ENCODE data around the gene MEG3. TPM values are rescaled to one million over a fixed set of nuclear protein-coding genes. Genes with fewer than 3 reads are reported as not detected.

The MEG3 gene
- total RNA-seq, 5 donors from 2014 or later (not counting 1 experiment from before 2014, with no cell fraction given) = 2.3 to 3.4 (median 2.4) TPM; not detected in 2

DNA sequence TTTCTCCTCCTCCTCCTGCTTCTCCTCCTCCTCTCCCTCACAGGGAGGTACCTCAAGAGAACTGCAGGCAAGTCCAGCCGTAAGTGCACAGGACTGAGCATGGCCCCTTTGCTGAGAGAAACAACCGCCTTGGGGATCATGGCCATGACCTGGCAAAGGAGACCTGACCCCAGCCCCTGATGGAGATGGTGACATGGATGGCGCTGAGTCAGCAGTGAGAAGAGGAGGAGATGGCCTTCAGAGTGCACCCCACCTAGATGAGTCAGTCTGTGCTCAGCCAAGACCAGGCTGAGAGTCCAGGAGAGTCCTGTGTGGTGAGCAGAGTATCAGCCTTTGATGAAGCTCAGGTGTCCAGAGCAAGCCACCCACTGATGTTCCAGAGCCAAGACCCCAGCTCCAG lies 36.4 kb downstream of the MEG3 start:
- no peaks in the 10 kb centered on the region for H3K9me3 ChIP-seq
- ChIA-PET CTCF (no interaction called here), POLR2A (no interaction called here)
- peaks cover 0 to 50% of the 10 kb centered on the region in 2 experiments for H3K27me3 ChIP-seq (replicated peaks in 1 of 2; ENCODE audit: control insufficient read depth in 2 of 2, extremely low read depth in 1 of 2, insufficient read depth in 2 of 2, low read length in 1 of 2)
- H3K36me3 ChIP-seq (ENCODE audit: control insufficient read depth in 2 of 2, extremely low read depth in 1 of 2, insufficient read depth in 1 of 2, low read length in 1 of 2) = no peaks in the 10 kb centered on the region
- H3K4me3 Mint-ChIP-seq = no peak overlapping the region
- H3K27ac Mint-ChIP-seq = no peak overlapping the region
- ATAC-seq (replicated peaks in 1 of 4) (no peak), DNase-seq (no peak)
- H3K27me3 Mint-ChIP-seq = peaks cover 4 to 19% of the 10 kb centered on the region in 2 donors
- no peaks in the 10 kb centered on the region for H3K9me3 Mint-ChIP-seq
- no peak overlapping the region for H3K4me3 ChIP-seq (ENCODE audit: control insufficient read depth in 1 of 2, extremely low read depth in 1 of 2, low read length in 1 of 2)
- H3K27ac ChIP-seq (ENCODE audit: low read length) = no peak overlapping the region
- no peaks in the 10 kb centered on the region for H3K4me1 Mint-ChIP-seq
- H3K4me1 ChIP-seq (ENCODE audit: control insufficient read depth in 1 of 2, extremely low read depth in 1 of 2, insufficient read depth in 2 of 2, low read length in 2 of 2) = no peaks in the 10 kb centered on the region
- no peaks in the 10 kb centered on the region for H3K36me3 Mint-ChIP-seq
- 86% methylated on average over 2 of the region's 3 CpGs for WGBS (ENCODE audit: insufficient coverage)

DNA sequence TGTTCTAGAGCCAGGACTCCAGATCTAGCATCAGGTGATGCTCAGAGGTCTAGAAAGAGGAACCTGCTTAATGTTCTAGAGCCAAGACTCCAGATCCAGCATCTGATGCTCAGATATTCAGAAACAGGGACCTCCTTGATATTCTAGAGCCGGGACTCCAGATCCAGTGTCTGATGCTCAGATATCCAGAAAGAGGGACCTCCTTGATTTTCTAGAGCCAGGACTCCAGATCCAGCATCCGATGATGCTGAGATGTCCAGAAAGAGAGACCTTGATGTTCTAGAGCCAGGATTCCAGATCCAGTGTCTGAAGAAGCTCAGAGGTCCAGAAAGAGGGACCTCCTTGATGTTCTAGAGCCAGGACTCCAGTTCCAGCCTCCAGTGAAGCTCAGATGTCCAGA lies 36.9 kb downstream of the MEG3 start:
- ChIA-PET CTCF (no interaction called here), POLR2A (no interaction called here)
- no peaks in the 10 kb centered on the region for H3K36me3 Mint-ChIP-seq
- WGBS (ENCODE audit: insufficient coverage) = 88% methylated on average over 2 of the region's 2 CpGs
- DNase-seq = no peak
- no peaks in the 10 kb centered on the region for H3K9me3 ChIP-seq
- no peak overlapping the region for H3K4me3 ChIP-seq (ENCODE audit: control insufficient read depth in 1 of 2, extremely low read depth in 1 of 2, low read length in 1 of 2)
- peaks cover 0 to 53% of the 10 kb centered on the region in 2 experiments for H3K27me3 ChIP-seq (replicated peaks in 1 of 2; ENCODE audit: control insufficient read depth in 2 of 2, extremely low read depth in 1 of 2, insufficient read depth in 2 of 2, low read length in 1 of 2)
- peaks cover 4 to 19% of the 10 kb centered on the region in 2 donors for H3K27me3 Mint-ChIP-seq
- H3K4me3 Mint-ChIP-seq = no peak overlapping the region
- no peak overlapping the region for H3K27ac ChIP-seq (ENCODE audit: low read length)
- no peaks in the 10 kb centered on the region for H3K9me3 Mint-ChIP-seq
- H3K4me1 Mint-ChIP-seq = no peaks in the 10 kb centered on the region
- no peak for ATAC-seq (replicated peaks in 1 of 4)
- H3K36me3 ChIP-seq (ENCODE audit: control insufficient read depth in 2 of 2, extremely low read depth in 1 of 2, insufficient read depth in 1 of 2, low read length in 1 of 2) = no peaks in the 10 kb centered on the region
- H3K4me1 ChIP-seq (ENCODE audit: control insufficient read depth in 1 of 2, extremely low read depth in 1 of 2, insufficient read depth in 2 of 2, low read length in 2 of 2) = no peaks in the 10 kb centered on the region
- H3K27ac Mint-ChIP-seq = no peak overlapping the region

DNA sequence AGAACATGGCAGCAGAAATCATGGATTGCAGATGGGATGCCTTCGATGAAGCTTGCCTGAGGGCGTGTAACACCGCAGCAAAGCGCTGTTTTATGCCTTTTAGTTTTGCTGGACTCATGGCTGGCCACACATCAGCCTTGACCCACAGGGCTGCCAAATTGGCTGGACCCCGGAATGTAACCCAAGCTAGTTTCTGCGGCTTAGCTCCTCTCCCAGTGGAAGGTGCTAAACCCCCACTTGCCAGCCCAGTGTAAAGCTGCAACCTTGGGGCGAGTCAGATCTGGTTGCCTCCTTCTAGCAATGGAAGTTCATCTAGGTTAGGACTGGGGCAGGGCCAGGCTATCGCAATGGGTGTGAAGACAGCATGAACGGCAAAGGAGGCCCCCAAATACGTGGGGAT lies 38.3 kb downstream of the MEG3 start:
- ATAC-seq (replicated peaks in 1 of 4) (no peak), DNase-seq (no peak)
- Histone ChIP-seq H3K4me3 (ENCODE audit: control insufficient read depth in 1 of 2, extremely low read depth in 1 of 2, low read length in 1 of 2) (no peak overlapping the region), H3K36me3 (ENCODE audit: control insufficient read depth in 2 of 2, extremely low read depth in 1 of 2, insufficient read depth in 1 of 2, low read length in 1 of 2) (no peaks in the 10 kb centered on the region), H3K27me3 (replicated peaks in 1 of 2; ENCODE audit: control insufficient read depth in 2 of 2, extremely low read depth in 1 of 2, insufficient read depth in 2 of 2, low read length in 1 of 2) (peaks cover 0 to 48% of the 10 kb centered on the region in 2 experiments), H3K4me1 (ENCODE audit: control insufficient read depth in 1 of 2, extremely low read depth in 1 of 2, insufficient read depth in 2 of 2, low read length in 2 of 2) (no peaks in the 10 kb centered on the region), H3K27ac (ENCODE audit: low read length) (no peak overlapping the region), H3K9me3 (no peaks in the 10 kb centered on the region)
- Mint-ChIP-seq H3K4me1 (no peaks in the 10 kb centered on the region), H3K27ac (no peak overlapping the region), H3K4me3 (no peak overlapping the region), H3K27me3 (peaks cover 0 to 12% of the 10 kb centered on the region in 2 donors), H3K36me3 (no peaks in the 10 kb centered on the region), H3K9me3 (no peaks in the 10 kb centered on the region)
- POLR2A ChIA-PET = no interaction called here
- 81% methylated on average over 10 of the region's 10 CpGs for WGBS (ENCODE audit: insufficient coverage)
- CTCF ChIA-PET = no interaction called here

DNA sequence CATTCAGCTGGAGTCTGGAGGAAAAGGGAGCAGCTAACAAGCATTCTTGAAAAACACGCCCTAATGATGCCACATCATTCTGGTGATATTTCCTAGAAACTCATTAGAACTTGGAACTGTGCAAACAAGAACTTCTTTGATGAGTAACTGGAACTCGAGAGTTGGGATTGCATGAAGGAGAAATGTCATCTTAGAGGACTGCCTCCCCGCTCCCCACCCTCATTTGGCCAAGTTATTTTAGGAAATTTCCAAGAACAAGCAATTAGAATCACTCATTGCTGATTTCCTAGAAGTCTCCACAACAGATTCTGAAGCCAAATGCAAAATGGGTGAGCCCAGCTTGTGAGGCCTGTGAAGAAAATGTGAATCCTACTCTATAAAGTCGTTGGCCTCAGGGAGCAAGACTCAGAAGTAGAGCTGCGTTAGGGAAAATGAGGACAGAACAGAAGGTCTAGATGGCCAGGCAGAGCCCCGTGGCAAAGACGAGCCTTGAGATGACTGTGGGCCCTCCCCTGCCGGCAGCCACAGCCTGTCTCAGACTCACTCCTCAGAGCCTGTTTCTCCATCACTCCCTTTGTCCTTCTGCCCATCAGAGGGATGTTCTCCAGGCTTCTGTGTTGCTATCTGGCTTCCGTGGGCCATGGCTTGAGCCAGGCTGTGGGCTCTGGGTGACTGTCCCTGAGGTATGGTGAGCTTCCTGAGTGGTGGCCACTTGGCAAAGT lies 39.2 kb downstream of the MEG3 start:
- Mint-ChIP-seq H3K36me3 (no peaks in the 10 kb centered on the region), H3K27me3 (peaks cover 0 to 6% of the 10 kb centered on the region in 2 donors), H3K9me3 (no peaks in the 10 kb centered on the region), H3K4me1 (no peaks in the 10 kb centered on the region), H3K27ac (no peak overlapping the region), H3K4me3 (no peak overlapping the region)
- no peak for DNase-seq
- H3K27me3 ChIP-seq (replicated peaks in 1 of 2; ENCODE audit: control insufficient read depth in 2 of 2, extremely low read depth in 1 of 2, insufficient read depth in 2 of 2, low read length in 1 of 2) = peaks cover 0 to 40% of the 10 kb centered on the region in 2 experiments
- no peak overlapping the region for H3K4me3 ChIP-seq (ENCODE audit: control insufficient read depth in 1 of 2, extremely low read depth in 1 of 2, low read length in 1 of 2)
- no peak overlapping the region for H3K27ac ChIP-seq (ENCODE audit: low read length)
- ATAC-seq (replicated peaks in 1 of 4) = no peak
- no peaks in the 10 kb centered on the region for H3K4me1 ChIP-seq (ENCODE audit: control insufficient read depth in 1 of 2, extremely low read depth in 1 of 2, insufficient read depth in 2 of 2, low read length in 2 of 2)
- ChIA-PET POLR2A (no interaction called here), CTCF (no interaction called here)
- 87% methylated on average over 7 of the region's 9 CpGs for WGBS (ENCODE audit: insufficient coverage)
- H3K9me3 ChIP-seq = no peaks in the 10 kb centered on the region
- H3K36me3 ChIP-seq (ENCODE audit: control insufficient read depth in 2 of 2, extremely low read depth in 1 of 2, insufficient read depth in 1 of 2, low read length in 1 of 2) = no peaks in the 10 kb centered on the region

DNA sequence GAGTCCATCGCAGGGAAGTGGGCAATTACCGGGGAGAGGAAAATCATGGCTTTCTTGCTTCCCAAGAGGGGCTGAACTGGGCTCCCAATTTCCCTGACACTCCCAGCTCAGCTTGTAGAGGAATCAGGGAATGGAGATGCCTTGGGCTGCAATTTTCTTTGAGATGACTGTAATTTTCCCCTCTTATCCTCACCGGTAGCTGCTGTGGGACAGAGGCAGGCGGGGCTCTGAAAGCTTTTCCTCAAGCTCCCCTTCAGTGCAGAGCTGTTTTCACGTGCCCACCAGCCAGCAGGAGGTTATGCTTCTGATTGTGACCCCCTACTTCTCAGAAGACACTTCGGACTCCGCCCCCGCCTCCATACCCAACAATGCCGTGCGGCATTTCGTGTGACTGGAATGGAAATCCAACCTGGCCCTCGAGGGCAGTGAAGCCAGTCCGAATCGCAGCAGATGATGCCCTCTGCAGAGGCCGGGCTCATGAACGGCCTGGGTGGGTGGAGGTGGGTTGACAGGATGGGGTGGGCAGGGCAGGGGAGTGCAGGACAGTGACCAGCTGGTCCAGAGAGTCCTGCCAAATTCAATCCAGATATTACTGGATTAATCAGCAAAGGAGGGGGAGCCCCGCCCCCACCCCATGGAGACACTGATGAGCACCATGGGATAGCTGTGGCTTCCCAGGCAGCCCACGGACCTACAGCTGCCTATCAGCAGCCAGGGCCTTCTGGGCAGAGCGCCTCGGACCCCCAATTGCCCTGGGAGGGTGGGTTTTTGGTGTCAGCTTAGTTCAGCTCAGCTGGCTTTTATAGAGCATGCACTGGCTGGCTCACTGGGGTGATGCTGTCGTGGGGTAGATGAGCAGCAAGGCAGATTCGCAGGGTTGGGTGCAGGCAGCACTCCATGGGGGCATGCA lies 40.0 kb downstream of the MEG3 start:
- Mint-ChIP-seq H3K27me3 (peaks cover 0 to 2% of the 10 kb centered on the region in 2 donors), H3K4me3 (no peak overlapping the region), H3K9me3 (no peaks in the 10 kb centered on the region), H3K27ac (no peak overlapping the region), H3K36me3 (no peaks in the 10 kb centered on the region), H3K4me1 (no peaks in the 10 kb centered on the region)
- no peak for ATAC-seq (replicated peaks in 1 of 4)
- H3K9me3 ChIP-seq = no peaks in the 10 kb centered on the region
- H3K4me1 ChIP-seq (ENCODE audit: control insufficient read depth in 1 of 2, extremely low read depth in 1 of 2, insufficient read depth in 2 of 2, low read length in 2 of 2) = no peaks in the 10 kb centered on the region
- POLR2A ChIA-PET = no interaction called here
- no peak overlapping the region for H3K27ac ChIP-seq (ENCODE audit: low read length)
- H3K36me3 ChIP-seq (ENCODE audit: control insufficient read depth in 2 of 2, extremely low read depth in 1 of 2, insufficient read depth in 1 of 2, low read length in 1 of 2) = no peaks in the 10 kb centered on the region
- DNase-seq = no peak
- 80% methylated on average over 11 of the region's 22 CpGs for WGBS (ENCODE audit: insufficient coverage)
- H3K4me3 ChIP-seq (ENCODE audit: control insufficient read depth in 1 of 2, extremely low read depth in 1 of 2, low read length in 1 of 2) = no peak overlapping the region
- H3K27me3 ChIP-seq (replicated peaks in 1 of 2; ENCODE audit: control insufficient read depth in 2 of 2, extremely low read depth in 1 of 2, insufficient read depth in 2 of 2, low read length in 1 of 2) = peaks cover 0 to 34% of the 10 kb centered on the region in 2 experiments
- CTCF ChIA-PET = no interaction called here

DNA sequence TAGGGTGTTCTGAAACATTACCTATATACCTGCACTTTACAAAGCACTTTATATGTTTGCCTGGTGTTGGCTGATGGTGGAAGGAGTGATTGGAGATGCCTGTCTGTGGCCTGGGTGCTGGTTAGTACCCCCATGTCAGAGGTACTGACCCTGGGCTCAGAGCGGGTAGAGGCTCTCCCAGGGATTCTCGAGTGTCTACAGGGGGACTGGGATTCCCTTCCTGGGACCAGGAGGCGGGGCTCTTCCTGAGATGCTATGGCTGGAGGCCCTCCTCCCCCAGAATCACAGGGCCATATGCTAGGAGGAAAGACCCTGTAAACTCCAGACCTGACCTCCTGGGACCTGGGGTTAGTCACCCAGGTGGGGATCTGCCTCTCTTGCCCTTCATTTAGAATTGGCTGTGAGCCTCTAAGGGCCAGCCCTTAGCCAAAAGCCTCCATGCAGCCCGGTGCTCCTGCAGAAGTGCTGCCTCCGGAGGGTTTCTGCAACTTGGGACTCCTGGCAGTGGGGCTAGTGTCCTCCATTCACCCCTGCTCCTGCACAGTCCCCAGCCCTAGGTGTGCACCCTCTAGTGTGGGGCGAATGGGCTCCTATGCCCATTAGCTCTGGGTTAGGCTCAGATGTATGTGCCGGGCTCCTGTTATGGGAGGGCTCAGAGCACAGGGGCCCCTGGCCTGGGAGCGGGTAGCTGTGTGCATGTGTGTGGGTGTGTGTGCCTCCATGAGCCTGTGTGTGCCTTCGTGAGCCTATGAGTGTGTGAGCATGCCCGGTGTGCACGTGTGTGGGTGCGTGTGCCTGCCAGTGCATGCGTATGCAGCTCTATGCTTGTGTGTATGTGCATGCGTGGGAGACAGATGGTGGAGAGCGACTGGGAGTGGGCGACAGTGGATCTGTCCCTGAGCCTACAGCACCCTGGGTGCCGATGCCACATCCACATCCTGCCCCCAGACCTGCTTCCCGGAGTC lies 41.0 kb downstream of the MEG3 start:
- Mint-ChIP-seq H3K36me3 (no peaks in the 10 kb centered on the region), H3K27ac (no peak overlapping the region), H3K27me3 (peaks cover 0 to 2% of the 10 kb centered on the region in 2 donors), H3K4me3 (no peak overlapping the region), H3K9me3 (no peaks in the 10 kb centered on the region), H3K4me1 (peaks cover 0 to 2% (median 0%) of the 10 kb centered on the region in 3 donors)
- Histone ChIP-seq H3K36me3 (ENCODE audit: control insufficient read depth in 2 of 2, extremely low read depth in 1 of 2, insufficient read depth in 1 of 2, low read length in 1 of 2) (no peaks in the 10 kb centered on the region), H3K4me3 (ENCODE audit: control insufficient read depth in 1 of 2, extremely low read depth in 1 of 2, low read length in 1 of 2) (no peak overlapping the region), H3K27me3 (replicated peaks in 1 of 2; ENCODE audit: control insufficient read depth in 2 of 2, extremely low read depth in 1 of 2, insufficient read depth in 2 of 2, low read length in 1 of 2) (peaks cover 0 to 26% of the 10 kb centered on the region in 2 experiments), H3K27ac (ENCODE audit: low read length) (no peak overlapping the region), H3K4me1 (ENCODE audit: control insufficient read depth in 1 of 2, extremely low read depth in 1 of 2, insufficient read depth in 2 of 2, low read length in 2 of 2) (no peaks in the 10 kb centered on the region), H3K9me3 (no peaks in the 10 kb centered on the region)
- POLR2A ChIA-PET = no interaction called here
- ATAC-seq (replicated peaks in 1 of 4) (no peak), DNase-seq (no peak)
- WGBS (ENCODE audit: insufficient coverage) = 83% methylated on average over 8 of the region's 18 CpGs
- CTCF ChIA-PET = no interaction called here

All from T-cell (primary cell).